Loucy (cell line): Measurements from ENCODE around the gene DGUOK.

Experiments used
- H2AFZ ChIP-seq: fragments of 200-600 bp; sonication (generic); 2 replicates; pipeline ENCODE4 v1.6.0; 2016; ENCODE audit warnings: antibody characterized with exemption, mild to moderate bottlenecking, low read length, moderate library complexity
- H3F3A ChIP-seq: fragments of 200-600 bp; 2 replicates; pipeline ENCODE4 v1.6.0; 2016; ENCODE audit warnings: antibody characterized with exemption, low read depth, mild to moderate bottlenecking
- H3K27me3 ChIP-seq: fragments of 200-600 bp; sonication (generic); 2 replicates; pipeline ENCODE4 v1.6.1; 2014; ENCODE audit warnings: low read length, mild to moderate bottlenecking; ENCODE audit not compliant: insufficient read depth, poor library complexity, severe bottlenecking
- H3K36me3 ChIP-seq: fragments of 200-600 bp; sonication (generic); 2 replicates; pipeline ENCODE4 v1.6.1; 2016; ENCODE audit warnings: low read length; ENCODE audit not compliant: insufficient read depth
- H3K4me1 ChIP-seq: fragments of 200-600 bp; sonication (generic); 2 replicates; pipeline ENCODE4 v1.5.1; 2014; ENCODE audit warnings: low read length, mild to moderate bottlenecking; ENCODE audit not compliant: insufficient read depth, poor library complexity, severe bottlenecking
- H3K4me2 ChIP-seq: fragments of 200-600 bp; sonication (generic); 2 replicates; pipeline ENCODE4 v1.6.0; 2014; ENCODE audit warnings: antibody characterized with exemption, low read length, low read depth, mild to moderate bottlenecking; ENCODE audit not compliant: poor library complexity, severe bottlenecking
- H3K4me3 ChIP-seq: fragments of 200-600 bp; sonication (generic); 2 replicates; pipeline ENCODE4 v1.5.1; 2014; ENCODE audit warnings: low read length, mild to moderate bottlenecking, mixed read lengths; ENCODE audit not compliant: poor library complexity, severe bottlenecking
- H3K79me2 ChIP-seq: fragments of 200-600 bp; sonication (generic); 2 replicates; pipeline ENCODE4 v1.6.1; 2014; ENCODE audit warnings: low read length; ENCODE audit not compliant: insufficient read depth
- H3K9ac ChIP-seq: fragments of 200-600 bp; sonication (generic); 2 replicates; pipeline ENCODE4 v1.6.0; 2014; ENCODE audit warnings: mild to moderate bottlenecking, low read depth, low read length, moderate library complexity; ENCODE audit not compliant: poor library complexity, severe bottlenecking
- H3K9me2 ChIP-seq: fragments of 200-600 bp; sonication (generic); replicated peaks from 2 replicates; pipeline ENCODE4 v1.6.1; 2016; ENCODE audit warnings: low read depth, low read length, mixed read lengths
- H3K9me3 ChIP-seq: fragments of 200-600 bp; sonication (generic); 2 replicates; pipeline ENCODE4 v1.6.1; 2014; ENCODE audit warnings: mild to moderate bottlenecking, antibody characterized with exemption, low read length, low read depth; ENCODE audit not compliant: insufficient read depth
- H4K20me1 ChIP-seq: fragments of 200-600 bp; sonication (generic); 2 replicates; pipeline ENCODE4 v1.6.0; 2014; ENCODE audit warnings: antibody characterized with exemption, low read length, mild to moderate bottlenecking; ENCODE audit not compliant: insufficient read depth, poor library complexity, severe bottlenecking
- EZH2phosphoT487 ChIP-seq: fragments of 200-600 bp; IDR thresholded peaks from 2 replicates; pipeline ENCODE4 v1.6.1; 2018; ENCODE audit warnings: antibody characterized with exemption, mild to moderate bottlenecking, moderate library complexity, borderline replicate concordance
- TF ChIP-seq, protein P1 (sequence below): fragments of 200-600 bp; sonication (generic); conservative IDR thresholded peaks from 2 replicates; pipeline ENCODE4 v1.5.1; 2014; ENCODE audit warnings: mild to moderate bottlenecking, antibody characterized with exemption, low read length

DGUOK gene

DNA sequence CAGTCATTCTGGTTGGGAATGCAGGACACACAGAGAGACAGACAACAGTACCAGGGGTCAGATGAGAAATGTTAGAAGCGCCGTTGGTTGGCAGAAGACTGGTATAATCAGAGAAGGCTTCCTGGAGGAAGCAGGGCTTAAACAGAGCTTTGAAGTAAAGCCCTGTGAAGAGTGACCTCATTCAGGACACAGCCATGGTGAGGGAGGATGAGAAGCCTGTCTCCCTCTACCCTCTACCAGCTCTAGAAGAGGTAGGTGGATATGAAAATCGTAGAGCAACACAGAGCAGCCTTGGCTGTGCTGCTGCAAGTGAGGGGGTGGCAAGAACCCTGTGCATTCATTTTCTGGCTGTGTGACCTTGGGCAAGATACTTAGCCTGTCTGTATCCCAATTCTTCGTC lies 72.3 kb downstream of the DGUOK start:
- Histone ChIP-seq H3K9me3 (no peaks in the 10 kb centered on the region), H4K20me1 (peaks cover 95% of the 10 kb centered on the region), H3K79me2 (peaks cover 97% of the 10 kb centered on the region), H3K9me2 (no peaks in the 10 kb centered on the region), H3K27me3 (no peaks in the 10 kb centered on the region), H2AFZ (no peak overlapping the region), H3K36me3 (peaks cover 26% of the 10 kb centered on the region; the same call in 1 of the 2 replicates), H3K4me1 (peaks cover 45% of the 10 kb centered on the region), H3F3A (no peaks in the 10 kb centered on the region), H3K9ac (no peak overlapping the region), H3K4me3 (no peak overlapping the region), H3K4me2 (peak overlapping the region; percentile 35)
- TF ChIP-seq EZH2phosphoT487 = no peak
- TF ChIP-seq, protein P1, sequence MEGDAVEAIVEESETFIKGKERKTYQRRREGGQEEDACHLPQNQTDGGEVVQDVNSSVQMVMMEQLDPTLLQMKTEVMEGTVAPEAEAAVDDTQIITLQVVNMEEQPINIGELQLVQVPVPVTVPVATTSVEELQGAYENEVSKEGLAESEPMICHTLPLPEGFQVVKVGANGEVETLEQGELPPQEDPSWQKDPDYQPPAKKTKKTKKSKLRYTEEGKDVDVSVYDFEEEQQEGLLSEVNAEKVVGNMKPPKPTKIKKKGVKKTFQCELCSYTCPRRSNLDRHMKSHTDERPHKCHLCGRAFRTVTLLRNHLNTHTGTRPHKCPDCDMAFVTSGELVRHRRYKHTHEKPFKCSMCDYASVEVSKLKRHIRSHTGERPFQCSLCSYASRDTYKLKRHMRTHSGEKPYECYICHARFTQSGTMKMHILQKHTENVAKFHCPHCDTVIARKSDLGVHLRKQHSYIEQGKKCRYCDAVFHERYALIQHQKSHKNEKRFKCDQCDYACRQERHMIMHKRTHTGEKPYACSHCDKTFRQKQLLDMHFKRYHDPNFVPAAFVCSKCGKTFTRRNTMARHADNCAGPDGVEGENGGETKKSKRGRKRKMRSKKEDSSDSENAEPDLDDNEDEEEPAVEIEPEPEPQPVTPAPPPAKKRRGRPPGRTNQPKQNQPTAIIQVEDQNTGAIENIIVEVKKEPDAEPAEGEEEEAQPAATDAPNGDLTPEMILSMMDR = no peak

DNA sequence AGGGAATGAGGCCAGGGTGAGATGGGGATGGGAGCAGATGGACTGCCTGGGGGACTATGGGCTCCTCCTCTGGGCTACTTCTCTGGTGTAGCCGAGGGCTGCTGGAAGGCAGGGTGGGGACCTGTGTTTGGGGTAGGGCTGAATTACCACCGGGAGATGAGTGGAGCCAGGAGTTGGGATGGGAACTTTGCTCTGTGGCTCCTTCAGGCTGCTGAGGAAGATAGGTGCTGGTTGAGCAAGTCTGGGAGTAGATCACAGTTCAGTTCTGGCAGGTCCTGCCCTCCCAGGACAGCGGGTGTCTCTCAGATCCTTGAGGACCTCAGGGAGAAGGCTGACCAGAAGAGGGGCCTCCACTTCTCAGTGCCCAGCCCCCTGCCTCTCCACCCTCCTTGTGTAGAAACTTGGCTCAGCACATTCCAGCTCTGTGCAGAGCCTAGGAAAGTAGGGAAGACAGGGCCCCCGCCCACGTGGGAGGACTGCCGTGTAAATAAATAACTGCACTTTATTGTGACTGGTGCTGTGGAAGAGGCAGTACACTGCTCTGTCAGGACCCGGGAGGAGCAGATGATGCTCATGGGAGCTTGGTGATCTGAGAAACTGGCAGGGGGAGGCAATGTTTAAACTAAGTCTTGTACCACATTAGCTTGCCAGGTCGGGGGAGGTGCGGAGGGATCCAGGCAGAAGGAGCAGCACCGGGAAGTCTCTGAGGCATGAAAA lies 73.4 kb downstream of the DGUOK start:
- Histone ChIP-seq H2AFZ (no peak overlapping the region), H3F3A (no peaks in the 10 kb centered on the region), H3K4me2 (peak overlapping the region; percentile 35), H3K27me3 (no peaks in the 10 kb centered on the region), H3K9me3 (no peaks in the 10 kb centered on the region), H3K9ac (no peak overlapping the region), H3K4me1 (peaks cover 39% of the 10 kb centered on the region), H4K20me1 (peaks cover 95% of the 10 kb centered on the region), H3K4me3 (no peak overlapping the region), H3K9me2 (no peaks in the 10 kb centered on the region), H3K79me2 (peaks cover 97% of the 10 kb centered on the region), H3K36me3 (peaks cover 33% of the 10 kb centered on the region; the same call in 1 of the 2 replicates)
- TF ChIP-seq, protein P1 = no peak
- TF ChIP-seq EZH2phosphoT487 = no peak

GRCh38 chr2:74000666-74001065 lies 74.0 kb downstream of the DGUOK start:
- H3K4me3 ChIP-seq = no peak overlapping the region
- peaks cover 35% of the 10 kb centered on the region for H3K4me1 ChIP-seq
- H4K20me1 ChIP-seq = peaks cover 93% of the 10 kb centered on the region
- no peaks in the 10 kb centered on the region for H3K9me3 ChIP-seq
- H2AFZ ChIP-seq = no peak overlapping the region
- H3K4me2 ChIP-seq = peak overlapping the region; percentile 21
- no peaks in the 10 kb centered on the region for H3F3A ChIP-seq
- TF ChIP-seq, protein P1 = no peak
- no peak for TF ChIP-seq EZH2phosphoT487
- H3K36me3 ChIP-seq = peaks cover 39% of the 10 kb centered on the region; the same call in 1 of the 2 replicates
- no peak overlapping the region for H3K9ac ChIP-seq
- H3K9me2 ChIP-seq = no peaks in the 10 kb centered on the region
- H3K27me3 ChIP-seq = no peaks in the 10 kb centered on the region
- H3K79me2 ChIP-seq = peaks cover 97% of the 10 kb centered on the region
